GM20000 (cell line): ENCODE measurements around the gene PTPRN2.

Source experiments
- DNase-seq: peaks from one replicate; pipeline ENCODE4 v3.0.0; 2012; ENCODE audit warnings: low spot score
- CTCF ChIP-seq: IDR thresholded peaks from 2 replicates; pipeline ENCODE4 v1.5.1; 2012; ENCODE audit warnings: mild to moderate bottlenecking, control low read depth; ENCODE audit errors: extremely low read depth, missing control alignments

PTPRN2 gene

GRCh38 chr7:158317238-158318205 lies 270.1 kb downstream of the PTPRN2 start:
- TF ChIP-seq CTCF = no peak
- DNase-seq = no peak

DNA sequence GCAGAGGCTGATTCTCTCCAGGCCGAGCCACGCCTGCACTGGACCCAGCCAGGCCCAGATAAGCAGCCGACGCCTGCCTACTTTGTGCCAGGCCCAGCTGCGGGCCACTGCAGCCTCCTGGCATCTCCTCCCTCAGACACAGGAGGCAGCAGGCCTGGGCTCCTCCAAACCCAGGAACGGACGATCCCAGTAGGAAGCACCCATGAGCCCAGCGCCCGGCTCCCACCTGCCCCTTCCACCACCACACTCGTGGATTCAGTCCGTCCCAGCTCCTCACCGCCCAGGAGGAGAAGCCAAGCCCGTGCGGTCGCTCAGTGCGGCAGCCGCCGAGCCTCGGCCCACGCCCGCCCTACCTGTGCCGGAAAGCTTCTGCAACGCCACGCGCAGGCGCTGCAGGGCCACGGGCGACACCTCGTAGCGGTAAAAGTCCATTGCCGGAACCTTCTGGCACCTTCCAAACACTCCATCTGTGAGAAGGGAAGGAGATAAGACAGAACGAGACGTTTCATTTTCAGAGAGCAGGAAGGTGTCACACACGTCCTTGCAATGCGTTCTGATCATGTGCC lies 271.1 kb downstream of the PTPRN2 start:
- TF ChIP-seq CTCF = no peak
- DNase-seq = no peak

DNA sequence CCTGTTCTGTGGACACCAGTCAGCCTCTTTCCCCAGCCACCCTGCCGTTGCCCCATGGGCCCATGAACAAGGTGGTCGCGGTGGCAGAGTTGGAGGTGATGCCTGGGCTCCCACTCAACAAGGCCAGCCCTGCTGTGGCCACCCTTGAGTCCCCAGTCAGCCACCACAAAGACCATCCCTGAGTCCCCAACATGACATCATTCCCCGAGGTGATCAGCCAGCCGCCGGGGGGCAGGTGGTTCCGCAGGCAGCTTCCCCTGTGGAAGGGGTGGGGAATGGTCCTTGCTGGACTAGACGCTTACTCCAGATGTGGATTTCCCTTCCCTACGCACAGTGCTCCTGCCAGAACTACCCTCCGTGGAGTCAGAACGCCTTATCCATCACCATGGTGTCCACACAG lies 271.7 kb downstream of the PTPRN2 start:
- TF ChIP-seq CTCF = no peak

GRCh38 chr7:158315326-158315725 lies 272.3 kb downstream of the PTPRN2 start:
- no peak for DNase-seq
- TF ChIP-seq CTCF = no peak

More for the DNA sequence above, 271.7 kb downstream of the PTPRN2 start:
- DNase-seq = no peak

DNA sequence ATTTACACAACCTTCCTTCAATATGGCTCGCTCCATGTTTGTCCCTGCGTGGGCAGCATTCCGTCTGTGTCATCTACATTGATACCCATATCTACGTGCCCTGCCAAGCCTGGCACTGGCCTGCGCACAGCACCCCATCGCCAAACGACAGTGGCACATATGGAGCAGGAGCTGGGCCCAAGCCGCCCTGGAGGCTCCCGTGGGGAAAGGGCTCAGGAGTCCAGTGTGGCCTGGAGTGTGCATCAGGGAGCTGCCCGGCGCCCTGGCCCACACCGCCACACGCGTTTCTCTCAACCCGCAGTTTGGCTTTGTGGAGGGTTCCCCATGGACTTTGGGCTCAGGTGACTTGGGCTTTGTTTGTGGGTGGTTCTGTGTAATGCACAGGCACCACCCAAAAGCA lies 273.2 kb downstream of the PTPRN2 start:
- DNase-seq = no peak
- no peak for TF ChIP-seq CTCF

- no peak for TF ChIP-seq CTCF
- DNase-seq = no peak
Observed at GRCh38 chr7:158313931-158314330, 273.7 kb downstream of the PTPRN2 start.

- DNase-seq = no peak
- no peak for TF ChIP-seq CTCF
Observed at GRCh38 chr7:158312789-158313188, 274.8 kb downstream of the PTPRN2 start.
